Head of caudate nucleus (tissue), 42 donors: Measurements from ENCODE around the gene NCLN.
"Not testable (repeated sequence)": the region's sequence is repeated elsewhere in the genome, so short reads cannot be mapped to it uniquely, and the experiment has no call there.

ENCODE experiments used
- DNase-seq, 42 donors: peaks; one replicate each; pipeline versions ENCODE4 v3.0.0 to v3.0.0-alpha.2; 2020 to 2021; ENCODE audit warnings: mixed read lengths in 7 of 42
- intact Hi-C: fragments of 100-400 bp; cut with DNase I; formaldehyde crosslinking; loops from one replicate; pipeline ENCODE4 v1.15.0; 2022

The NCLN gene

DNA sequence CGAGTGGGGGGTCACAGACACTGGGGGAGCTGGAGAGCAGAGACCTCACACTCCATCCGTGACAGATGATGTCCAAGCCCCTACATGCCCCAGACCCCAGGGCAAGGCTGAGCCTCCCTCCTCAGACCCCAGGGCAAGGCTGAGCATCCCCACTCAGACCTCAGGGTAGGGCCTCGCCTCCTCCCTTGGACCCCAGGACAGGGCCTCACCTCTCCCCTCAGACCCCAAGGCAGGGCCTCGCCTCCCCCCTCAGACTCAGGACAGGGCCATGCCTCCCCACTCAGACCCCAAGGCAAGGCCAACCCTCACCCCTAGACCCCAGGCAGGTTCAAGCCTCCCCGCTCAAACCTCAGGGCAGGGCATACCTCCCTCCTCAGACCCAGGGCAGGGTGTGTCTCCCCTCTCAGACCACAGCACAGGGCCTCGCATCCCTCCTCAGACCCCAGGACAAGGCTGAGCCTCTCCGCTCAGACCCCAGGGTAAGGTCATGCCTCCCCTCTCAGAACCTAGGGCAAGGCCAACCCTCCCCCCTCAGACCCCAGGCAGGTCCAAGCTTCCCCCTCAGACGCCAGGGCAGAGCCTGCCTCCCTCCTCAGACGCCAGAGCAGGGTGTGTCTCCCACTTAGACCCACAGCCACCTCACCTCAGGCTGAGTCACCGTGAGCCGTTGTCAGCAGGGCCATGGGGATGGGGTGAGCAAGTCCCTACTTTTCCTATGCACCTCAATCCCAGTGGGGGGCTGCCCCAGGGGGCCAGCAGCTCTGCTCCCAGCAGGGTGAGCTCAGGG is 8.8 kb upstream of the NCLN start:
- DNase-seq = no peak
- intact Hi-C loops = no loop called here

DNA sequence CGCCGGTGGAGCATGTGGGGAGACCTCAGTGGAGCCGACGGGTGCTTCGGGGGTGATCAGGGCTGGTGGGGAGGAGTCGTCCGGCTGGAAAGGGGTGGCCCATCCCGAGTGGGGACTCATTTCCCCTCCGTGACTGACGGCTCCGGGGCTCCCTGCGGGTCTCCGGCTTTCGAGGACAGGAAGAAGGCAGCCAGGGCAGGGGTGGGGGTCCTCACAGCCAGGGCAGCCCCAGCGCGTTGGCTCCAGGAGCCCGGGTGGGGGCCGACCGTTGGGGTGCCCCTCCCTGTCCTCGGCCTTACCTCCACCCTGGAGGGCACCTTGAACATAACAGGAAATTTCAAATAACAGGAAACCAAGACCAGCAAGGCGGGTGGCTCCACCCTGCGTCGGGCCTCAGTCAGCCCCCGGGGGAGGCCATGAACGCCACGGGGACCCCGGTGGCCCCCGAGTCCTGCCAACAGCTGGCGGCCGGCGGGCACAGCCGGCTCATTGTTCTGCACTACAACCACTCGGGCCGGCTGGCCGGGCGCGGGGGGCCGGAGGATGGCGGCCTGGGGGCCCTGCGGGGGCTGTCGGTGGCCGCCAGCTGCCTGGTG is 7.3 kb upstream of the NCLN start, which contains the start of gene S1PR4:
S1PR4 (plus strand) TSS at position 393 of the 596 bp plus-strand sequence; CDS start at position 417, 24 bp downstream.
- intact Hi-C loops = no loop called here
- no peak for DNase-seq

- intact Hi-C loops = no loop called here
- DNase-seq = no peak
These were observed 6.6 kb upstream of the NCLN start for GRCh38 chr19:3178973-3179738.

- no peak for DNase-seq
- intact Hi-C loops = no loop called here
These were observed 5.9 kb upstream of the NCLN start for GRCh38 chr19:3179739-3180293.

GRCh38 chr19:3183721-3184641 is 1.7 kb upstream of the NCLN start:
- intact Hi-C loops = no loop called here
- DNase-seq = no peak

DNA sequence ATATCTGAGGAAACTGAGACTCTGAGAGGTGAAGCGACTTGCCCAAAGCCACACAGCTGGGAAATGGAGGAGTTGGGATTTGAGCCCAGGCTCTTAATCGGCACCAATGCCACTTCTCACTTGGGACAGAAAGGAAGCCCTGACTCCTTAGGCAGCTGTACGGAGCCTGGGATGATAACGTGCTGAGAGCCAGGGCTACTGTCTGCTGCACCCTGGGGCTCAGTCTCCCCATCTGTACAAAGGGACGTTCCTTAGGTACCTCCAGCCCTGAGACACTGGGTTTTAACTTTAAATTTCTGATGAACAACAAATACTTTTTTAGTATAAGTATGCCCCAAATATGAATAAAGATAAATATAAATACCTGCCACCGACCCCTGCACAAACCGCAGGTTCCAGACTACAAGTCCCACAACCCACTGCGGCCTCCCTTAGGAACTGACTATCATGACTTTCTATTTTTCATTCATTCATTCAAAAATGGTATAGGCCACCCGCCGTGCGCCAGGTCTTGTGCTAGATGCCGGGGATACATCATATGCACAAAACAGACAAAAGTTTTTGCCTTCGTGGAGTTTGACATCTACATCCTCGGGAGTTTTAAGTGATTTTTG is 776 bp upstream of the NCLN start:
- intact Hi-C loops = no loop called here
- peak in 41 of 42 donors; percentile 77 to 94 (median 86) for DNase-seq

DNA sequence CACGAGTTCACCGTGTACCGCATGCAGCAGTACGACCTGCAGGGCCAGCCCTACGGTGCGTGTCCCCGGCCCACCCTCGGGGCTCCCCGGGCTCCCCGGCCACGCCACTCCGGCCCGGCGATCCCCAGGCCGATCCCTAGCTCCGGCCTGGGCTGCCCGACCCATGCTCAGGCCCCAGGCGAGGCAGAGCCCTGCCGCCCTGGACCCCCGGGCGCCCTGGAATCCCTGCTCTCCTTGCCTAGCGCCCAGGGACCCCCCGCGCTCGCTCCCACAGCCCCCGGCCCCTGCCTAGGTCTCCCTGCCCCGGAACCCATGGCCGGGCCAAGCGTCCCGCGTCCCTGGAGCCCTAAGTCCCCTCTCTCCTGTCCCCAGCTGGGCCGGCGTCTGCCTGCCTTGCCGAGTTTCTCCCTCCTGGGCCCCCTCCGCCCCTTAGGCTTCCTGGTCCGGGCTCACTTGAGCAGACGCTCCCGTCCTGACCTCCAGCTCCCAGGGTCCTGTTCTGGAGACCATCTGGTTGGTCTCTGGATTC is 494 bp downstream of the NCLN start:
- intact Hi-C loops = no loop called here
- no peak for DNase-seq

DNA sequence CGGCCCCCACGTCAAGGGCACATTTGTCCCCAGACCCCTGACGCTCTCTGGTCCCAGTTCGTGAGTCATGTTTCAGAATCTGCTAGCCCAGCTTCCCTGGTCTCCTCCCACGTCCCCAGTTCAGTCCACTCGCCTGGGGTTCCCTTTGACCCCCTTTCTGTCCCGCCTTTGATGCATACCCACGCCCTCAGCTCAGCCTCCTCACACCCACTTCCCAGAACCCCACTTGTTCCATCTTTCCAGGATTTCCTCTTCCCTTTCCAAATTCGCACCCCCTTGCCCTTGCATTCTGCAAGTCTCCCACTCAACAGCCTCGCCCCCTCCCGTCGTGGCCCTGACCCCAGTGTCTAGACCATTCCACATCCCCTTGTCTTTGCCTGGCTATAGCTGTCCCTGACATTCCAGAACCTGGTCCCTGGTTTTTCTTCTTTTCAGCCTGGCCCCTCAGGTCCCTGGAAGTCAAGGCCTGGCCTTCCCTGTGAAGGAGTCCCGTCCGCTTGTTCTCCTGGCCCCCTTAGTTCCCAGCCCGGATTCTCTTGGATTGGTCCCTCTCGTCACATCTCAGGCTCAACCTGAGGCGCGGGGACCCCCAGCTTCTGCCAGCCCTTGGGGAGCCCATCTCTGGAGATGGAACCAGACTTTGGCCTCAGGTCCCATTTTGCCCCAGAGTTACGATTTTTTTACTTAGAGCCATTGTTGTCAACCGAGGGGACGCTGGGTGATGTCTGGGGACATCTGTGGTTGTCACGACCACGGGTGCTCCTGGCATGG is 1.3 kb downstream of the NCLN start:
- no peak for DNase-seq

DNA sequence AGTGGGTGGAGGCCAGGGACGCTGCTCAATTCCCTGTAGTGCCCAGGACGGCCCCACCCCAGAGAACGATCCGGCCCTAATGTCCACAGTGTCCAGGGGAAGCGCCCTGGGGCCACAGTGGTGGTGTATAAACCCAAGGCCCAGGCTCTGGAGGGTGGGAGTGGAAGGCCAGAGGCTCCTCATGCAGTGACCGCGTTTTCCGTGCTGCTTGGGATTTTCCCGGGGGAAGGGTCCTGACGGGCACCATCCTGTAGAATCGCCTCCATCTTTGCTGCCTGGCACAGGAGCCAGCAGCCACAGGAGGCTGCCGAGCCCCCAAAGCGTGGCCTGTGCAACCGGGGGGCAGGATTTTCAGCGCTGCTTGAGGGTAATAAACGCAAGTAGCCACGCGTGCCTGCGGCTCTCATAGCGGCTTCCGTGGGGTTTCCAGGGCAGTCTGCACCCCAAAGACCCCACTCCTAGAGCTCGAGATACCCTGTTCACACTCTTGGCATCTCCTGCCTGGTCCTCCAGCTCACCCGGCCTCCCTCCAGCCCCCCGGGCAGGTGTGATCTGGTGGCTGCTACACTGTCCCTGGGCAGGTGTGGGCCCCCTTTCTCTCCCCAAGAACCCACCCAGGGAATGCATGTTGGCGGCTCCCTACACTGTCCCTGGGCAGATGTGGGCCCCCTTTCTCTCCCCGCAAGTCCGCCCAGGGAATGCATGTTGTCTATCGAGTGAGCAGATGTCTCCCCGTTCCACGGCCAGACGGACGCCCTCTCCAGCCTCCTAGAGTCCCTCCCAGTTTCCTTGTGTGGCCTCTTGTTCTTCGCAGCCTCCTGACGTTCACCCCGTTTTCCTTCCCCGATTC is 2.2 kb downstream of the NCLN start:
- no peak for DNase-seq
- intact Hi-C loops = no loop called here

More for the DNA sequence above, 1.3 kb downstream of the NCLN start:
- intact Hi-C loops = no loop called here

- no peak for DNase-seq
These were observed 3.2 kb downstream of the NCLN start for GRCh38 chr19:3188627-3189596.

GRCh38 chr19:3189702-3190469 is 4.2 kb downstream of the NCLN start:
- intact Hi-C loops = no loop called here
- no peak for DNase-seq

More at GRCh38 chr19:3188627-3189596, 3.2 kb downstream of the NCLN start:
- intact Hi-C loops = no loop called here

DNA sequence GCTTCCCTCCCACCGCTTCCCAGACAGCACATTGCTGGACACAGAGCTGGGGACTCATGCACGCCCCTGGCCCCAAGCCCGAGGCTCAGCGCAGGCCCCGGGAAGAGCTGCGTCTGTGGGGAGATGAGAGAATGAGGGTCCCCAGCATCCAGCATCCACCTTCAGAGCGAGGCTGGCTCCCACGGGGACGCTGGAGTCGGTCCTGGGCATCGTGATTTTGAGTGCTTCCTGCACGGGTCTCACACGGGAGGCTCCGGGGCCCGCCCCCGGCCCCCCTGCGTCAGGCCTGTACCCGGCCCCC is 4.7 kb downstream of the NCLN start:
- intact Hi-C loops = no loop called here

DNA sequence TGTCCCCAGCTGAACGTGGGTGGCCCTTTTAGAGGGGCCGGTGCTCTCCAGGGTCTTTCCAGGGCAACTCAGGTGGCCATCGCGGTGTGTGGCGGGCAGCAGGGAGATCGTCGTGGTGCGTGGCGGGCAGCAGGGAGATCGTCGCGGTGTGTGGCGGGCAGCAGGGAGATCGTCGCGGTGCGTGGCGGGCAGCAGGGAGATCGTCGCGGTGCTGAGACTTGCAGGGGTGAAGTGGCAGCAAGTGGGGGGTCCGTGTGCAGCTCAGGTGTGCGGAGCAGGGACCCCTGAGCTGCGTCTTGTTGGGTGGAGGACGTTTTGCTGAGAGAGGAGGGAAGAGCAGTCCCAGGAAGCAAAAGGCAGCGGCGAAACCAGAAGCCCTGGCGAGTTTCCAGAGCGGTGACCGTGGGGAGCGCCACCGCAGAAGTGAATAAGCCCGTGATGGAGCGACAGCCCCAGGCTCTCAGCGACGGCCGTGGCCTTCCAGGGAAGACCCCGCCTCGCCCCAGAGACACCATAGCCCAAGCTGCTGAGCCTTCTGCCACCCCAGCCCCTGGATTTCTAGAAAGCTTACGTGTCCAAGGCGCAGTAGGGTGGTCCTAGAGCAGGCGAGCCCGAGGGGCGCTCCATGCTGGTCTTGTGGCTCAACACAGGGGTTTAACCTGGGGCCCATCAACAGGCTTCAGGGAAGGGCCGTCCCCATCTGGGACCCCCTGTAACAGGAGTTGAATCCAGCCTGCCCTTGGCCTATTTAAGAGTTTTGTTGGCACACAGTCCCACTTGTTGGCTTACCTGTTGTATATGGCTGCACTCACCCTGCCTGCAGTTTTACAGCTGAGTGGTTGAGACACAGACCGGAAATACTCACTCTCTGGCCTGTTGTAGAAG is 5.4 kb downstream of the NCLN start:
- intact Hi-C loops = no loop called here
- no peak for DNase-seq

More for the DNA sequence above, 4.7 kb downstream of the NCLN start:
- DNase-seq = no peak

DNA sequence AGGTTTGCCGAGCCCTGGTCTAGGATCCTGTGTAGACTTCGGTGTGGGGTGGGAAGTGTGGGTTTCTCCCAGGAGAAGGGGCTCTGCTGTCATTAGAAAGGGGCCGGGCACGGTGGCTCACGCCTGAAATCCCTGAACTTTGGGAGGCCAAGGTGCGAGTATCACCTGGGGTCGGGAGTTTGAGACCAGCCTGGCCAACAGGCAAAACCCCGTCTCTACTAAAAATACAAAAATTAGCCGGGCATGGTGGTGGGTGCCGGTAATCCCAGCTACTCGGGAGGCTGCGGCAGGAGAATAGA is 6.0 kb downstream of the NCLN start:
- intact Hi-C loops, DNase-seq: not testable (repeated sequence)
